HG03280 (cell line): ENCODE results near the gene SPCS1.
"Not testable (repeated sequence)": the region's sequence is repeated elsewhere in the genome, so short reads cannot be mapped to it uniquely, and the experiment has no call there.

ENCODE experiments used
- ATAC-seq: cut with Tn5 transposase; IDR thresholded peaks from one replicate; pipeline ENCODE4 v1.9.1; 2021; ENCODE audit warnings: mild to moderate bottlenecking, moderate library complexity; ENCODE audit not compliant: unreplicated experiment

Gene SPCS1

GRCh38 chr3:52728753-52729152 is 22.8 kb downstream of the SPCS1 start:
- ATAC-seq: not testable (repeated sequence)

- no peak for ATAC-seq
These were observed 24.8 kb downstream of the SPCS1 start for GRCh38 chr3:52730681-52731080.

- no peak for ATAC-seq
These were observed 25.7 kb downstream of the SPCS1 start for GRCh38 chr3:52731590-52731989.

- no peak for ATAC-seq
These were observed 27.5 kb downstream of the SPCS1 start for GRCh38 chr3:52733256-52733891.

GRCh38 chr3:52739730-52740129 is 33.8 kb downstream of the SPCS1 start:
- no peak for ATAC-seq

- ATAC-seq: no peak
These were observed 36.6 kb downstream of the SPCS1 start for GRCh38 chr3:52742418-52743041.

- no peak for ATAC-seq
These were observed 37.2 kb downstream of the SPCS1 start for GRCh38 chr3:52743152-52743551.

- no peak for ATAC-seq
These were observed 37.8 kb downstream of the SPCS1 start for GRCh38 chr3:52743721-52744120.

GRCh38 chr3:52752045-52752660 is 46.2 kb downstream of the SPCS1 start:
- ATAC-seq: no peak

GRCh38 chr3:52754373-52754772 is 48.5 kb downstream of the SPCS1 start:
- no peak for ATAC-seq

GRCh38 chr3:52756141-52756540 is 50.2 kb downstream of the SPCS1 start:
- no peak for ATAC-seq
